Endothelial cell of umbilical vein (primary cell): ENCODE data around the gene VAC14.

Experiments
- CTCF ChIP-seq, 2 donors: IDR thresholded peaks; 1 replicate in 1 of 2; 2 replicates in 1 of 2; pipeline ENCODE4 v1.5.1; 2011; ENCODE audit warnings: low read length in 2 of 2, mild to moderate bottlenecking in 2 of 2, moderate library complexity in 2 of 2, control low read depth in 1 of 2, inconsistent platforms in 1 of 2, low read depth in 1 of 2; ENCODE audit not compliant: insufficient read depth in 1 of 2; ENCODE audit errors: extremely low read depth in 1 of 2
- EZH2 ChIP-seq: IDR thresholded peaks from 2 replicates; pipeline ENCODE4 v1.6.1; 2012; ENCODE audit warnings: borderline replicate concordance, low read depth, mild to moderate bottlenecking, moderate library complexity, low read length, inconsistent platforms; ENCODE audit not compliant: severe bottlenecking
- FOS ChIP-seq: IDR thresholded peaks from 2 replicates; pipeline ENCODE4 v1.6.1; 2011; ENCODE audit warnings: mild to moderate bottlenecking, low read length, moderate library complexity, borderline replicate concordance; ENCODE audit not compliant: insufficient read depth
- GATA2 ChIP-seq: IDR thresholded peaks from 2 replicates; pipeline ENCODE4 v1.7.0; 2011; ENCODE audit warnings: low read depth, mild to moderate bottlenecking, moderate library complexity, mixed read lengths, low read length; ENCODE audit not compliant: insufficient read length, insufficient read depth
- JUN ChIP-seq: IDR thresholded peaks from 2 replicates; pipeline ENCODE4 v1.6.1; 2011; ENCODE audit warnings: borderline replicate concordance, low read depth; ENCODE audit not compliant: insufficient read length, insufficient read depth
- POLR2A ChIP-seq: IDR thresholded peaks from 2 replicates; pipeline ENCODE4 v1.6.1; 2012; ENCODE audit warnings: low read depth, mild to moderate bottlenecking, control low read depth, low read length
- POLR2AphosphoS5 ChIP-seq: IDR thresholded peaks from 2 replicates; pipeline ENCODE4 v1.6.1; 2012; ENCODE audit warnings: low read depth, mild to moderate bottlenecking, control low read depth, low read length, moderate library complexity; ENCODE audit not compliant: insufficient read depth
- TF ChIP-seq, protein P1 (sequence below): IDR thresholded peaks from 2 replicates; pipeline ENCODE4 v1.6.1; 2011; ENCODE audit not compliant: insufficient read depth, insufficient read length

DNA sequence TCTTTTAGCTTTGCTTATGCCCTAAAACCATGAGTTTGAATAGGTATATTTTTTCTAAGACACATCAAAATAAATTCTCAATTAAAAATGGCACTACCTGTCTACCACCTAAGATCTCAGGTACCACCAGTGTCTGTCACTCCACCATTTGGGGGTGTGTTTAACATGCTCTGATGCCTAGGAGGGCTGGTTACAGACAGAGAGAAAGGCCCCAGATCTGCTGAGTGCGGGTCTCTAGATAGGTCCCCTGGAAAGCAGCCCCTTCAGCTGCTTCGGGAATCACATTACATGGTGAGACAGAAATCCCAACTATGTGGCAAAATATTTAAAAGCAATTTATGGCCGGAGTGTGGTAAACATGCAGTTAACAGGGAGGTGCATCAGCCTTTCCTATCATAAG is 653 bp upstream of the VAC14 start:
- TF ChIP-seq CTCF (IDR thresholded peaks at IDR 0.05; ENCODE audit: extremely low read depth in 1 of 2, insufficient read depth in 1 of 2, low read depth in 1 of 2, low read length in 2 of 2) (no peak), POLR2A (no peak), JUN (no peak), GATA2 (no peak), EZH2 (no peak), FOS (no peak), POLR2AphosphoS5 (no peak)
- TF ChIP-seq, protein P1, sequence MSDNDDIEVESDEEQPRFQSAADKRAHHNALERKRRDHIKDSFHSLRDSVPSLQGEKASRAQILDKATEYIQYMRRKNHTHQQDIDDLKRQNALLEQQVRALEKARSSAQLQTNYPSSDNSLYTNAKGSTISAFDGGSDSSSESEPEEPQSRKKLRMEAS = no peak
